Fibroblast of gingiva (primary cell): Measurements from ENCODE around the gene SMAD3.
"Not testable (repeated sequence)": the region's sequence is repeated elsewhere in the genome, so short reads cannot be mapped to it uniquely, and the experiment has no call there.

Source experiments
- DNase-seq: peaks from one replicate; pipeline ENCODE4 v3.0.0-alpha.2; 2011; ENCODE audit warnings: low read depth

SMAD3 gene

DNA sequence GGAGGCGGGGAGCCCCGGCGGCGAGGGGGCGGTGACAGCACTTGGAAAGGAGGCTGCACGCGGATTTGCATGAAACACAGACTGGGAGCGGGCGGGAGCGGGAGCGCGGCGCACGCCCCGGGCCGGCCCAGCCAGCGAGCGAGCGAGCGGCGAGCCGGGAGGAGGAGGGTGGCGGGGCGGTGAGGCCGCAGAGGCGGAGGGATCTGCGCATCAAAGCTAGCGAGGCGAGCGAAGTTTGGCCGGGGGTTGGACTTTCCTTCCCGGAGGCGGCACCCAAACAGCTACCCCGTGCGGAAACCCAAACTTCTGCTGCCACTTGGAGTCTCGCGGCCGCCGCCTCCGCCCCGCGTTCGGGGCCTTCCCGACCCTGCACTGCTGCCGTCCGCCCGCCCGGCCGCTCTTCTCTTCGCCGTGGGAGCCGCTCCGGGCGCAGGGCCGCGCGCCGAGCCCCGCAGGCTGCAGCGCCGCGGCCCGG lies at the start of gene SMAD3:
Gene SMAD3 (plus strand): TSS at position 72 of the 475 bp plus-strand sequence. CDS start 553 bp downstream, outside the sequence.
- DNase-seq: peak; percentile 99

DNA sequence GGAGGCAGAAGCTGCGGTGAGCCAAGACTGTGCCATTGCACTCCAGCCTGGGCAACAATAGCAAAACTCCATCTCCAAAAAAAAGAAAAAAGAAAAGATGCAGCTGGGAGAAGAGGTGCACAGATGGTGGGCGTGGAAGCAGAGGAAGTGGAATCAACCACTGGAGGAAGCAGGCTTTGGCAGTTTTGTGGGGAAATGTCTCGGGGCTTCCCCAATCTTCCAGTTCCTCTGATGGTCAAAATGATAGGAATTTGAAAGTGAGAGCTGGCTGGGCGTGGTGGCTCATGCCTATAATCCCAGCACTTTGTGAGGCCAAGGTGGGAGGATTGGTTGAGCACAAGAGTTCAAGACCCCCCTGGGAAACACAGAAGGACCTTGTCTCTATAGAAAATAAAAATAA lies 48.1 kb upstream of the SMAD3 start:
- DNase-seq: no peak

DNA sequence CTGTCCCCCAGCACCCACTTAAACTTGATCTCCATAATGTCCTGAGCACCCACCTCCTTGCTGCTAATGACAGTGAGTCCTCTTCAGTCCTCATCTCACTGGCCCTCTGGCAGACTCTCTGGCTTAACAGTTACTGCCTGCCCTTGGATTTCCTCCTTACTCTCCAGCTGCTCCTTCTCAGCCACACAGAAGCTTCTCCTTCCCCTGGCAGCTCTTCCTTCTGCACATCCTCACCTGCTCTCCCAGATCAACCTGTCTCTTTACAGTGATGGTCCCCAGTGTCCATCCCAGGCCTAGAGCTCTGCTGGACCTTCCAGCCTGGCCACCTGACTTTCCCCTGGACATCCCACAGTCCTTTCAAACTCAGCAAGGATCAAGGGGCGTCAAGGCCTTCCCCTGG lies 47.4 kb upstream of the SMAD3 start:
- no peak for DNase-seq

GRCh38 chr15:67018441-67018840 lies 47.0 kb upstream of the SMAD3 start:
- DNase-seq: no peak

DNA sequence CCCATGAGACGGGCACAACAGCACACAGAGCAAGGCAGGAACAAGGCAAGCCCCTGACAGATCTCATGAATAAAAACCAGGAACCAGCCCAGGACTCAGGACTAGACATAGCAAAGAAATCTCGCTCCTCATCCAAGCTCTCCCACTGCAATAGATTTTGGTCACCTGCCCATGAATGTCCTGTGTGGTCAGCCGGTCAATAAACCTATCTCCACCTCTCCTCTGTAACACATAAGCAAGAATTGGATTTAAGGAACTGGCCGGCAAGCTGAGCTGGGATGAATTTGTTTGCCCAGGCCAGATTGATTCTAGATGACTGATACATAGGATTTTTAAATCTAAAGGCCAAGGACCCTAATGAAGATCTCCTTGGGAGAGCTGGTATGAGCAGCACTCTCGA lies 46.3 kb upstream of the SMAD3 start:
- no peak for DNase-seq

- no peak for DNase-seq
These were observed 45.4 kb upstream of the SMAD3 start for GRCh38 chr15:67019884-67020520.

DNA sequence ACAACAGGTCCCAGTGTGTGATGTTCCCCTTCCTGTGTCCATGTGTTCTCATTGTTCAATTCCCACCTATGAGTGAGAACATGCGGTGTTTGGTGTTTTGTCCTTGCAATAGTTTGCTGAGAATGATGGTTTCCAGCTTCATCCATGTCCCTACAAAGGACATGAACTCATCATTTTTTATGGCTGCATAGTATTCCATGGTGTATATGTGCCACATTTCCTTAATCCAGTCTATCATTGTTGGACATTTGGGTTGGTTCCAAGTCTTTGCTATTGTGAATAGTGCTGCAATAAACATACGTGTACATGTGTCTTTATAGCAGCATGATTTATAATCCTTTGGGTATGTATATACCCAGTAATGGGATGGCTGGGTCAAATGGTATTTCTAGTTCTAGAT lies 44.7 kb upstream of the SMAD3 start:
- not testable (repeated sequence) for DNase-seq

DNA sequence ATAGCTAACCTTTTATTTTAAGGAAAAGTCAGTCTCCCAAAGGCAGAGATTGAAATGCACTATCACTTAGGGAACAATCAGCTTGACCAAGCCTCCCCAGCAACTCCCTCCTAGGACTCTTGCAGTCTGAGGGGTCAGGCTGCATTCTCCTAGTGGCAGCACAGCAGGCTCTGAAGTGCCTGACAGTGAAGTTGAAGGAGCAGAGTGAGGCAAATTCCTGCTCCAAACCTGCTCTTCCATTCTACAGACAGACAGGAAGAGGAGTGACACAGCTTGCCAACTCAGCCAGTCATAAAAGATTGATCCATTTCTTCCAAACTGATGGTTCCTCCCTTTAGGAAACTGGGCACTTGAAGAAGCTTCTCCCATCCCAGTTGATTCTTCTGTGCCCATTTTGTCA lies 43.9 kb upstream of the SMAD3 start:
- no peak for DNase-seq

DNA sequence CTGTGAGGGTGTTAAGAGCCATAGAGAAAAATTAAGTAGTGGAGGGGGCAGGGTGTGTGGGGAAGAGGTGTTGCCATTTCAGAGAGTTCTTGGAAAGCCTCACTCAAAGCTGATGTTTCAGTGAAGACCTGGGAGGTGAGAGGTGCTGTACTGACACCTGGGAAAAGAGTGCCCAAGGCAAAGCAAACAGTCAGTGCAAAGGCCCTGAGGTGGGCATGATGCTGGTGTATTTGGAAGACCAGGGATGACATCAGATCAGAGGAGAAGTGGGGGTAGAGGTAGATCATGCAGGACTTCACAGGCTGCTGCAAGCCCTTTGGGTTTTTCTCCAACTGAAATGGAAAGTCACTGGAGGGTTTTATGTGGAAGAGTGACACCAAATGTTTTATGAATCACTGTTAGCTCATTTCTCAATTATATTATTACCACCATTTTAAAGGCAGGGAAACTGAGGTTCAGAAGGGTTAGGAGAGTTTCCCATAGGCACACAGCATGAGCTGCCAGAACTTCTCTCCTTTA lies 42.8 kb upstream of the SMAD3 start:
- no peak for DNase-seq

DNA sequence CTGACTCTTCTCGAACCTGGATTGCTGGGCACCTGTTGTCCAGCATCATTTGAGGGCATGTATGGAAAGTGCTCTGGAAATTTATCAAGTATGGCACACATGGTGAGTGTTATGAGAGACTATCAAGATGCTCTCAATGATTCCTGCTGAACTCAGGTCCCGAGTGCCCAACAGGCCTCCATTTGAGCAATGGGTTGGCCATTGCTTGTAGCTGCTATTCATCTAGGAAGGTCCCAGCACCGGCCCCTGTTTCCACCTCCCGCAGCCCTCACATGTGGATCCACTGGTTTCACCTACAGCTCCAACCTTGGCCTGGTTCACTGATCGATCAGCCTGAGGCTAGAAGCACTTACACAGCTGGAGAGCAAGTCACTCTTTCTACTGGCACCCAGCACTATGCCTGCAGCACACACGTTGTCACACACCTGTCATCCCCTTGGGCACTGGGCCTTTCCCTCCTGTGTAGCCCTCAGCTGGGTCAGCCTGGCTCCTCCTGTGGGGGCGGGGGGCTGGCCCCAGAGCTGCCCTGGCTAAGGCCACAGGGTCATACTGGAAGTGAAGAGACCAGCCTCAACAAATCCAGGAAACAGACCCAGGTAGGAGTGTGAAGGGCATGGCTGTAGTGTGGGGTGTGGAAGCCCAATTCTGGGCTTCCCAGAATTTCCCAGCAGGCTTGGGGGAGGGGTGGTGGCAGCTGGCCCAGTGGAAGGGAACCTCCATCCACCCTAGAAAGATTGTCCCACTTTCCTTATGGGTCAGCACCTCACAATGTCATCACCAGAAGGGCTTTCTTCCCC lies 41.7 kb upstream of the SMAD3 start:
- no peak for DNase-seq

DNA sequence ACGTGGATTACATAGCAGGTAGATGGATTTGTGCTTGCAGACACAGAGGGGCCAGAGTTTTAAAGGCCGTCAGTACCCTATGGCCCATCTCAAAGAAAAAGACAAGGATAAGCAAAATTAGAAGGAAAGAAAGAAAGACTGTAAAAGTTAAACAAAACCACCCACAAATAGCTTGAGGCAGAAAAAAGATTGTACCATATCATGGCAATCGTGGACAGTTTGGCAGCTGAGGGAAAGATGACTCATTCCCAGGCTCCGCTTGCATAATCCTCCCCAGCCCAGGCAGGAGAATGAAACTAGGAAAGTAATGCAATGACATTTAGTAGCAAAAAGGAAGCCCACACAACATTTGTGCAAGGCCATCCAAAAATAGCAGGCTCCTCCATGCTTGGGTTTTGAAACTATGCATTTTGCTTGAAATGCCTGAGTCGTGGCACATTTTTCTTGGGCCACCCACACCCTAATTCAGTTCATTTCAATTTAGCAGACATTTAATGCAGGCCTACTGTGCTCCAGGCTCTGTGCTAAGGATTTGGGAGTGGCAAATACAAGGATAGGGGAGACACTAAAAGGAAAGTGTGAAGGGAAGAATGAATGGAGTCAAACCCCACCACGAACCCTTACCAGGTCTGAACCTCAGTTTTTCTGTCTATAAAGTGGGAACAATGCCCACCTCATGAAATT lies 40.9 kb upstream of the SMAD3 start:
- DNase-seq: peak; percentile 97

- DNase-seq: no peak
These were observed 40.4 kb upstream of the SMAD3 start for GRCh38 chr15:67024998-67025368.

- peak; percentile 93 for DNase-seq
These were observed 39.4 kb upstream of the SMAD3 start for GRCh38 chr15:67025719-67026609.

GRCh38 chr15:67026610-67026967 lies 38.8 kb upstream of the SMAD3 start:
- no peak for DNase-seq

- not testable (repeated sequence) for DNase-seq
These were observed 37.0 kb upstream of the SMAD3 start for GRCh38 chr15:67028440-67028839.

DNA sequence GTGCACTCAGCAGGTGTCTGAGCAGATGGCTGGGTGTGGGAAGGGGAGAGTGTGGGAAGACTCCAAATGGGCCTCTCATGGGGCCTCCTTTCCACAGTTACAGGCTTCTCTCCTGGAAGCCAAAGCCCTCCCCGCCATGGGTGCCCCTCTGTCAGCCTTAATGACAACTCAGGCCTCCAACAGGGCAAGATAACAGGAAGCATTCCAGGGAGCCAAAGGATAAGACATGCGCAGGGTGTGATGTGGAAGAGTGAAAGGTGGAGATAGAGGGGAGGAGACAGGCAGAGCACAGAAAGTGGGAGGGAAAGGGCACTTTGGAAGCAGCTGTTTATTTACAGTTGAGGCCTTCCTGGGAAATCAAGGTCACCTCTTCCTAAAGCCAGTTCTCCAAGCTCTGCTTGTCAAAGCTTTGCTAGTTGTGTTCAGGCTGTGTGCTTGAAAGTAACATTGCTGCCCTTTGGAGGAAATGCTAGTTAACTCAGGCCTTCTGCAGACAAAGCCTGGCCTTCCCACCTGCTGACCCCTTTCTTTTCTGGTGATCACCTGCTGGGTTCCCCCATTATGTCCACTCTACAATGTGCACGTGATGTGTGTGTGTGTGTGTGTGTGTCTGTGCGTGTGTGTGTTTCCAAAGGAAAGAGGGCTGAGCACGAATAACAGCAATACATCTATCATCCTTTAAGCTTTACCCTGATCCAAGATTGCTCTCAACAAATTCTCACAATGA lies 35.2 kb upstream of the SMAD3 start:
- DNase-seq: no peak

DNA sequence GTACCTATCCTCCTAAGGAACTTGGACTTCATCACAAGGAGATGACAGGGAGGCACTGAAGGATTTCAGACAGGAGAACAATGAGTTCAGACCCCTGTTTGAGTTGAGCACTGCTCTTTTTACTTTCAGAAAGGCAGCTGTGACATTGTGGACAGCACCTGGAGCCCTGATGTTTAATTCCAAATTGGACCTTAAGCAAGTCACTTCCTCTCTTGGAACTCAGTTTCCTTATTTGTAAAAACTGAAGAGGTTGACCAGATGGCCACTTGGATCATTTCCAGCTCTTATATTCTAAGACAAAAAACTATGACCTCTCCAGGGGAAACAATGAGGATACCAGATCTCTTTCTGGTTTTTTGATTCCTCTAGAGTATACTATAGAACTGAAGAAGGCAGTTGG lies 34.1 kb upstream of the SMAD3 start:
- DNase-seq: no peak

- DNase-seq: no peak
These were observed 32.8 kb upstream of the SMAD3 start for GRCh38 chr15:67032608-67033007.

DNA sequence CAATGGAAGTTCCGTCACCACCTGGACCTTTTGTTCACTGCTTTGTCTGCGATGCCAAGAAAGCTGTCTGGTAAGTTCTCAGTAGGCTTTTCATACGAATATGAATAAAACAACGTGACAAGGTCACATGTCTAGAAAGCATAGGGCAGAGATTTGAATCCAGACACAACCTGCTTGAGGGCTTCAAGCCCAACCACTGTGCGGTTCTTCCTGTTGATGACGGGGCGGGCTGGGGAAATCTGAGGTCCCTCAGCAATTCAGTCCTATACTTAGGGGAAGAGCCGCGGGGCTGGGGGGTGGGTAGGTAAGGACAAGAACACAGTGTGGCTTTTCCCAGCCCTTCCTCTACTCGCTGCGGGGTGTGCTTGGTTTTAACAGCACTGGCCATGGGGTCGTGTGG lies 32.4 kb upstream of the SMAD3 start:
- DNase-seq: no peak

- no peak for DNase-seq
These were observed 31.8 kb upstream of the SMAD3 start for GRCh38 chr15:67033571-67034044.

- peak; percentile 71 for DNase-seq
These were observed 29.5 kb upstream of the SMAD3 start for GRCh38 chr15:67035886-67036285.
